Glomerular visceral epithelial cell (primary cell): ENCODE data around the gene FAM110A.
A peak's percentile ranks its signal among the peaks of the same experiment; 100 is the strongest.
"Not testable (repeated sequence)": the region's sequence is repeated elsewhere in the genome, so short reads cannot be mapped to it uniquely, and the experiment has no call there.

ENCODE experiments used
- DNase-seq: peaks from one replicate; pipeline ENCODE4 v3.0.0-alpha.2; 2016; ENCODE audit errors: extremely low spot score

Gene FAM110A

GRCh38 chr20:833450-834150 lies at the start of gene FAM110A:
FAM110A (plus strand) TSS chr20:833715; CDS start chr20:844805, 11,090 bp downstream.
- peak; percentile 96 for DNase-seq

GRCh38 chr20:787825-788224 lies 45.7 kb upstream of the FAM110A start:
- DNase-seq: no peak

- no peak for DNase-seq
These were observed 42.5 kb upstream of the FAM110A start for GRCh38 chr20:791056-791455.

GRCh38 chr20:792248-792647 lies 41.3 kb upstream of the FAM110A start:
- no peak for DNase-seq

- DNase-seq: no peak
These were observed 36.6 kb upstream of the FAM110A start for GRCh38 chr20:796921-797320.

GRCh38 chr20:798746-799145 lies 34.8 kb upstream of the FAM110A start:
- not testable (repeated sequence) for DNase-seq

GRCh38 chr20:800026-800425 lies 33.5 kb upstream of the FAM110A start:
- DNase-seq: not testable (repeated sequence)

GRCh38 chr20:801678-802077 lies 31.8 kb upstream of the FAM110A start:
- DNase-seq: no peak

GRCh38 chr20:805713-806112 lies 27.8 kb upstream of the FAM110A start:
- no peak for DNase-seq

GRCh38 chr20:811776-812434 lies 21.6 kb upstream of the FAM110A start:
- DNase-seq: not testable (repeated sequence)

GRCh38 chr20:812435-812814 lies 21.1 kb upstream of the FAM110A start:
- DNase-seq: not testable (repeated sequence)

GRCh38 chr20:813390-813789 lies 20.1 kb upstream of the FAM110A start:
- DNase-seq: no peak

- DNase-seq: no peak
These were observed 18.3 kb upstream of the FAM110A start for GRCh38 chr20:815226-815625.

GRCh38 chr20:815914-816606 lies 17.5 kb upstream of the FAM110A start:
- DNase-seq: peak; percentile 72

GRCh38 chr20:818001-818664 lies 15.4 kb upstream of the FAM110A start:
- DNase-seq: no peak

GRCh38 chr20:819680-820322 lies 13.7 kb upstream of the FAM110A start:
- no peak for DNase-seq

GRCh38 chr20:820323-820953 lies 13.1 kb upstream of the FAM110A start:
- no peak for DNase-seq

GRCh38 chr20:821046-821730 lies 12.3 kb upstream of the FAM110A start:
- DNase-seq: no peak

GRCh38 chr20:821731-822065 lies 11.8 kb upstream of the FAM110A start:
- DNase-seq: no peak

- no peak for DNase-seq
These were observed 10.6 kb upstream of the FAM110A start for GRCh38 chr20:822651-823573.
